OCI-LY3 (cell line): ENCODE results near the gene ZNF407.

Experiments used
- H2AFZ ChIP-seq: fragments of 200-600, 300-600 bp; shearing (Covaris generic); 2 replicates; pipeline ENCODE4 v1.6.0; 2014; ENCODE audit warnings: antibody characterized with exemption, low read depth, low read length
- H3K27ac ChIP-seq: fragments of 200-600, 300-600 bp; sonication (generic); 2 replicates; pipeline ENCODE4 v1.5.1; 2014; ENCODE audit warnings: mild to moderate bottlenecking, low read length, moderate library complexity, mixed read lengths
- H3K27me3 ChIP-seq: fragments of 200-600, 300-600 bp; sonication (generic); 2 replicates; pipeline ENCODE4 v1.6.1; 2014; ENCODE audit warnings: low read depth, low read length, mixed read lengths
- H3K36me3 ChIP-seq: fragments of 200-600, 300-600 bp; sonication (generic); replicated peaks from 2 replicates; pipeline ENCODE3; 2014; ENCODE audit warnings: low read depth, low read length, mixed read lengths
- H3K4me1 ChIP-seq: fragments of 300-600, 200-600 bp; sonication (generic); 2 replicates; pipeline ENCODE4 v1.6.1; 2014; ENCODE audit warnings: low read length, mixed read lengths
- H3K4me2 ChIP-seq: fragments of 200-600, 300-600 bp; sonication (generic); 2 replicates; pipeline ENCODE4 v1.6.1; 2014; ENCODE audit warnings: low read length, mixed read lengths
- H3K4me3 ChIP-seq: fragments of 300-600, 200-600 bp; sonication (generic); 2 replicates; pipeline ENCODE4 v1.5.1; 2014; ENCODE audit warnings: antibody characterized with exemption, mild to moderate bottlenecking, low read length, moderate library complexity
- H3K79me2 ChIP-seq: fragments of 300-600, 200-600 bp; shearing (Covaris generic); 2 replicates; pipeline ENCODE4 v1.6.1; 2014; ENCODE audit warnings: mild to moderate bottlenecking, low read length, mixed read lengths
- H3K9ac ChIP-seq: fragments of 300-600, 200-600 bp; shearing (Covaris generic); 2 replicates; pipeline ENCODE4 v1.6.0; 2014; ENCODE audit warnings: mild to moderate bottlenecking, low read length, moderate library complexity
- H3K9me3 ChIP-seq: fragments of 200-600, 300-600 bp; shearing (Covaris generic); 2 replicates; pipeline ENCODE4 v1.6.1; 2014; ENCODE audit warnings: low read length, mixed read lengths; ENCODE audit not compliant: insufficient read depth
- H4K20me1 ChIP-seq: fragments of 200-600, 300-600 bp; sonication (generic); 2 replicates; pipeline ENCODE4 v1.6.1; 2016; ENCODE audit warnings: low read length, mixed read lengths; ENCODE audit not compliant: insufficient read depth
- EZH2phosphoT487 ChIP-seq: fragments of 200-600 bp; shearing (Covaris generic); IDR thresholded peaks from 2 replicates; pipeline ENCODE4 v1.6.1; 2018; ENCODE audit warnings: antibody characterized with exemption, mixed run types, low read depth
- TF ChIP-seq, protein P1 (sequence below): fragments of 200-600, 300-600 bp; sonication (generic); IDR thresholded peaks from 2 replicates; pipeline ENCODE4 v1.5.1; 2014; ENCODE audit warnings: antibody characterized with exemption, low read length, low read depth

Gene ZNF407

DNA sequence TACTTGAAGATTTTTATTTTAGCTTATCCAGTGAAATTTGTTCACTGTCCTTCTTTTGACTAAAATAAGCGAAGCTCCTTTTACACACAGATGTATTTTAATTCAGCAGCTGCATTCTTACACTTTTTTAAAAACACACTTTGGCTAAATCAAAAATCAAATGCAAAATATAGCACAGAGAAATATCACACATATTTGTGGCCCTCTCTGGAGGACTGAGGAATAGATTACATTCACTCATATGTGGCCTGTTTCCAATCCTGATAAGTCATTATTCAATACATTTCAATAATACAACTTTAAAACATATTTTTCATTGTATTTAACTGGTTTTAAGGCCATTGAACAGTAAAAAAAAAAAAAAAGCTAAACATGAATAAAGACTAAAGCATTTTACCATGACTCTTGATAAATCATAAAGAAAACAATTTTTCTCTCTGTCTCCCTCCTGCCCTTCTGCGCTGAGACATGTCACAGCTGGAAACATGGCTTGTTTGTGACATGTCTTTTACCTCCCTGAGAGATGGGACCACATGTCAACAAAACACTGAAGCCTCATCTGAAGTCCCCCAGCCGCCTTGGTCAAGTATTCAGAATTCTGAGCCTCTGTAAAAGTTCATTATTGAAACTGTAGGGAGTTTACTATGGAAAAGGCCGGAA lies 221.0 kb downstream of the ZNF407 start:
- Histone ChIP-seq H3K4me3 (no peak overlapping the region), H2AFZ (no peak overlapping the region)
- TF ChIP-seq, protein P1, sequence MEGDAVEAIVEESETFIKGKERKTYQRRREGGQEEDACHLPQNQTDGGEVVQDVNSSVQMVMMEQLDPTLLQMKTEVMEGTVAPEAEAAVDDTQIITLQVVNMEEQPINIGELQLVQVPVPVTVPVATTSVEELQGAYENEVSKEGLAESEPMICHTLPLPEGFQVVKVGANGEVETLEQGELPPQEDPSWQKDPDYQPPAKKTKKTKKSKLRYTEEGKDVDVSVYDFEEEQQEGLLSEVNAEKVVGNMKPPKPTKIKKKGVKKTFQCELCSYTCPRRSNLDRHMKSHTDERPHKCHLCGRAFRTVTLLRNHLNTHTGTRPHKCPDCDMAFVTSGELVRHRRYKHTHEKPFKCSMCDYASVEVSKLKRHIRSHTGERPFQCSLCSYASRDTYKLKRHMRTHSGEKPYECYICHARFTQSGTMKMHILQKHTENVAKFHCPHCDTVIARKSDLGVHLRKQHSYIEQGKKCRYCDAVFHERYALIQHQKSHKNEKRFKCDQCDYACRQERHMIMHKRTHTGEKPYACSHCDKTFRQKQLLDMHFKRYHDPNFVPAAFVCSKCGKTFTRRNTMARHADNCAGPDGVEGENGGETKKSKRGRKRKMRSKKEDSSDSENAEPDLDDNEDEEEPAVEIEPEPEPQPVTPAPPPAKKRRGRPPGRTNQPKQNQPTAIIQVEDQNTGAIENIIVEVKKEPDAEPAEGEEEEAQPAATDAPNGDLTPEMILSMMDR: no peak
- TF ChIP-seq EZH2phosphoT487: no peak

GRCh38 chr18:74819433-74820059 lies 221.9 kb downstream of the ZNF407 start:
- Histone ChIP-seq H3K27me3 (no peaks in the 10 kb centered on the region), H4K20me1 (peaks cover 6% of the 10 kb centered on the region; the same call in 1 of the 2 replicates), H3K9me3 (no peaks in the 10 kb centered on the region), H3K4me3 (no peak overlapping the region), H3K4me1 (no peaks in the 10 kb centered on the region), H3K9ac (no peak overlapping the region), H3K27ac (no peak overlapping the region), H3K79me2 (no peaks in the 10 kb centered on the region), H3K36me3 (no peaks in the 10 kb centered on the region), H2AFZ (no peak overlapping the region), H3K4me2 (no peak overlapping the region)
- TF ChIP-seq, protein P1: peak; percentile 94
- no peak for TF ChIP-seq EZH2phosphoT487

More for the DNA sequence above, 221.0 kb downstream of the ZNF407 start:
- Histone ChIP-seq H3K9me3 (no peaks in the 10 kb centered on the region), H3K79me2 (no peaks in the 10 kb centered on the region), H3K27me3 (no peaks in the 10 kb centered on the region), H3K9ac (no peak overlapping the region), H3K36me3 (no peaks in the 10 kb centered on the region), H4K20me1 (peaks cover 6% of the 10 kb centered on the region; the same call in 1 of the 2 replicates), H3K27ac (no peak overlapping the region), H3K4me2 (no peak overlapping the region), H3K4me1 (no peaks in the 10 kb centered on the region)

- TF ChIP-seq EZH2phosphoT487: no peak
- TF ChIP-seq, protein P1: no peak
- Histone ChIP-seq H3K9me3 (no peaks in the 10 kb centered on the region), H3K79me2 (no peaks in the 10 kb centered on the region), H3K9ac (no peak overlapping the region), H3K36me3 (no peaks in the 10 kb centered on the region), H3K4me1 (peaks cover under 1% of the 10 kb centered on the region; the same call in 1 of the 2 replicates), H3K4me3 (no peak overlapping the region), H4K20me1 (peaks cover 6% of the 10 kb centered on the region; the same call in 1 of the 2 replicates), H3K27me3 (no peaks in the 10 kb centered on the region), H3K4me2 (no peak overlapping the region), H2AFZ (no peak overlapping the region), H3K27ac (no peak overlapping the region)
Measured at GRCh38 chr18:74820160-74820780, 222.6 kb downstream of the ZNF407 start.

DNA sequence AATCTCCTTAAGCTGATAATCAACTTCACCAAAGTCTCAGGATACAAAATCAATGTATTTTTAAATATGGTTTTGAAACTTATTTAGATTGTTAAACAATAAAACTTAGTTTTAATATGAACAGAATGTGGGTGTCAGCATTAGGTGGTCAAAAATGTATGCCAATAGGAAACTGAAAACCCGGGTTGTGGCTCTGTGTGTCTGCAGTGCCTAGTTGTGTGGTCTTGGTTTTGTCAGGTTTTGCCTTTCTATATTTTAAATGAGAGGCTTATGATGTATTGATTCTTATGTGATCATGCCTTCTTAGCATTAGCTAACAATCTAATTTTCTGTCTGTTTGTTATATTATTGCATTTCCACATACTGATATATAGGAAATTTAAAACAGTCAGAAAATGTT lies 227.8 kb downstream of the ZNF407 start:
- H3K4me1 ChIP-seq: peaks cover 26% of the 10 kb centered on the region
- no peak overlapping the region for H3K4me2 ChIP-seq
- H3K4me3 ChIP-seq: no peak overlapping the region
- H3K9me3 ChIP-seq: no peaks in the 10 kb centered on the region
- no peak overlapping the region for H3K27ac ChIP-seq
- no peak overlapping the region for H2AFZ ChIP-seq
- H3K36me3 ChIP-seq: no peaks in the 10 kb centered on the region
- H3K9ac ChIP-seq: no peak overlapping the region
- no peak for TF ChIP-seq EZH2phosphoT487
- TF ChIP-seq, protein P1: no peak
- peaks cover 21% of the 10 kb centered on the region for H3K27me3 ChIP-seq
- peaks cover 39% of the 10 kb centered on the region for H4K20me1 ChIP-seq
- H3K79me2 ChIP-seq: no peaks in the 10 kb centered on the region
